Heart left ventricle (tissue), 13 donors: ENCODE measurements around the gene MED27.

Source experiments
- CTCF ChIP-seq, 12 donors: fragments of 200-600 bp; sonication (generic) in 4 of 12; IDR thresholded peaks; one replicate each; pipeline versions ENCODE4 v1.5.0 to v1.8.0; 2018 to 2022; ENCODE audit warnings: antibody characterized with exemption in 12 of 12, mild to moderate bottlenecking in 5 of 12
- POLR2A ChIP-seq, 2 donors: fragments of 450-650 bp; IDR thresholded peaks; one replicate each; pipeline ENCODE4 v1.6.1; 2017; ENCODE audit warnings: antibody characterized with exemption in 2 of 2, mild to moderate bottlenecking in 2 of 2, moderate library complexity in 2 of 2
- donor health status: ischemic (EF 13 %, LVEDD 7.1; RV severe dilation, severe dysfunction).
- donor health status: DM: no; HTN: yes; CAD: no.
- donor health status: DM: no; HTN: no; CAD: no.
- donor health status: ischemic (EF 25% LVEDD 6.9; RV normal size, moderate dysfunction).
- donor health status: ischemic (EF 25% LVEDD 5.7; RV mildly dilated, moderate dysfunction).
- donor health status: ischemic (EF 35%, LVEDD 5.7; RV mildly dilated, moderate dysfunction).
- donor health status: nonischemic (EF 11% LVEDD 7.7; RV severe dilation, severe dysfunction).
- donor health status: DM: yes; HTN: yes; CAD: no.
- donor health status: PGD.
- donor health status: ischemic (EF 29% LVEDD 5.4; RV normal size, mild dysfunction).
- donor health status: nonischemic (EF 23%, LVEDD 6.1; RV moderate dilation, normal function).

GRCh38 chr9:131984564-131984963 is 95.1 kb downstream of the MED27 start:
- no peak for TF ChIP-seq CTCF (IDR thresholded peaks at IDR 0.05)
- TF ChIP-seq POLR2A (IDR thresholded peaks at IDR 0.05) = no peak
